Adipocyte (in vitro differentiated cells): ENCODE results near the gene TRPM3.
A peak's percentile ranks its signal among the peaks of the same experiment; 100 is the strongest.

Source experiments
- DNase-seq: peaks from one replicate; pipeline ENCODE4 v3.0.0-alpha.2; 2015; ENCODE audit warnings: low read depth
- H3K27me3 ChIP-seq: replicated peaks from 2 replicates; pipeline ENCODE4 v1.7.0; 2013; ENCODE audit warnings: mild to moderate bottlenecking, low read length, moderate library complexity; ENCODE audit not compliant: control insufficient read depth, insufficient read depth
- H3K36me3 ChIP-seq: 2 replicates; pipeline ENCODE4 v1.7.0; 2013; ENCODE audit warnings: low read length, mild to moderate bottlenecking, moderate library complexity; ENCODE audit not compliant: control insufficient read depth, insufficient read depth, severe bottlenecking
- H3K4me1 ChIP-seq: 2 replicates; pipeline ENCODE4 v1.7.0; 2013; ENCODE audit warnings: mild to moderate bottlenecking, low read length, moderate library complexity; ENCODE audit not compliant: control insufficient read depth, insufficient read depth
- H3K4me3 ChIP-seq: 2 replicates; pipeline ENCODE4 v1.7.0; 2013; ENCODE audit warnings: mild to moderate bottlenecking, low read length, moderate library complexity
- H3K9ac ChIP-seq: 2 replicates; pipeline ENCODE4 v1.7.0; 2013; ENCODE audit warnings: mild to moderate bottlenecking, low read length, moderate library complexity
- H3K9me3 ChIP-seq: 2 replicates; pipeline ENCODE4 v1.7.0; 2013; ENCODE audit warnings: mild to moderate bottlenecking, low read length, moderate library complexity; ENCODE audit not compliant: control insufficient read depth

TRPM3 gene

GRCh38 chr9:70861376-70861775, 260.0 kb downstream of the TRPM3 start:
- no peak overlapping the region for H3K4me3 ChIP-seq
- no peak for DNase-seq
- H3K27me3 ChIP-seq, result no peaks in the 10 kb centered on the region
- no peaks in the 10 kb centered on the region for H3K4me1 ChIP-seq
- H3K36me3 ChIP-seq, result no peaks in the 10 kb centered on the region
- no peak overlapping the region for H3K9ac ChIP-seq
- H3K9me3 ChIP-seq, result no peaks in the 10 kb centered on the region

- H3K36me3 ChIP-seq, result no peaks in the 10 kb centered on the region
- no peaks in the 10 kb centered on the region for H3K4me1 ChIP-seq
- H3K9me3 ChIP-seq, result no peaks in the 10 kb centered on the region
- no peak overlapping the region for H3K9ac ChIP-seq
- no peak overlapping the region for H3K4me3 ChIP-seq
- no peaks in the 10 kb centered on the region for H3K27me3 ChIP-seq
- DNase-seq, result no peak
These were observed 261.7 kb downstream of the TRPM3 start for GRCh38 chr9:70859694-70860093.

GRCh38 chr9:70856411-70856810, 265.0 kb downstream of the TRPM3 start:
- Histone ChIP-seq H3K9ac (no peak overlapping the region), H3K36me3 (no peaks in the 10 kb centered on the region), H3K4me1 (peaks cover 10% of the 10 kb centered on the region), H3K9me3 (no peaks in the 10 kb centered on the region), H3K27me3 (no peaks in the 10 kb centered on the region), H3K4me3 (no peak overlapping the region)
- no peak for DNase-seq

- no peak for DNase-seq
- Histone ChIP-seq H3K9ac (no peak overlapping the region), H3K4me1 (peaks cover 10% of the 10 kb centered on the region), H3K27me3 (no peaks in the 10 kb centered on the region), H3K4me3 (no peak overlapping the region), H3K36me3 (no peaks in the 10 kb centered on the region), H3K9me3 (no peaks in the 10 kb centered on the region)
These were observed 268.6 kb downstream of the TRPM3 start for GRCh38 chr9:70852711-70853240.

GRCh38 chr9:70840266-70840665, 281.2 kb downstream of the TRPM3 start:
- no peak overlapping the region for H3K9ac ChIP-seq
- H3K9me3 ChIP-seq, result no peaks in the 10 kb centered on the region
- no peak for DNase-seq
- H3K36me3 ChIP-seq, result no peaks in the 10 kb centered on the region
- H3K27me3 ChIP-seq, result no peaks in the 10 kb centered on the region
- H3K4me1 ChIP-seq, result no peaks in the 10 kb centered on the region
- no peak overlapping the region for H3K4me3 ChIP-seq

- Histone ChIP-seq H3K4me1 (peaks cover 5% of the 10 kb centered on the region), H3K9me3 (no peaks in the 10 kb centered on the region), H3K9ac (no peak overlapping the region), H3K36me3 (no peaks in the 10 kb centered on the region), H3K4me3 (no peak overlapping the region), H3K27me3 (no peaks in the 10 kb centered on the region)
- DNase-seq, result no peak
These were observed 286.1 kb downstream of the TRPM3 start for GRCh38 chr9:70835323-70835722.

- no peak overlapping the region for H3K9ac ChIP-seq
- H3K27me3 ChIP-seq, result no peaks in the 10 kb centered on the region
- H3K4me3 ChIP-seq, result no peak overlapping the region
- H3K4me1 ChIP-seq, result peaks cover 11% of the 10 kb centered on the region
- no peak for DNase-seq
- H3K9me3 ChIP-seq, result no peaks in the 10 kb centered on the region
- H3K36me3 ChIP-seq, result no peaks in the 10 kb centered on the region
These were observed 288.9 kb downstream of the TRPM3 start for GRCh38 chr9:70832492-70832891.

GRCh38 chr9:70830618-70831017, 290.8 kb downstream of the TRPM3 start:
- H3K36me3 ChIP-seq, result no peaks in the 10 kb centered on the region
- peaks cover 11% of the 10 kb centered on the region for H3K4me1 ChIP-seq
- H3K4me3 ChIP-seq, result no peak overlapping the region
- DNase-seq, result peak; percentile 7
- no peaks in the 10 kb centered on the region for H3K9me3 ChIP-seq
- no peaks in the 10 kb centered on the region for H3K27me3 ChIP-seq
- H3K9ac ChIP-seq, result no peak overlapping the region

GRCh38 chr9:70829591-70830265, 291.7 kb downstream of the TRPM3 start:
- Histone ChIP-seq H3K4me1 (peaks cover 11% of the 10 kb centered on the region), H3K36me3 (no peaks in the 10 kb centered on the region), H3K9ac (no peak overlapping the region), H3K4me3 (no peak overlapping the region), H3K27me3 (no peaks in the 10 kb centered on the region), H3K9me3 (no peaks in the 10 kb centered on the region)
- no peak for DNase-seq

GRCh38 chr9:70826562-70826961, 294.9 kb downstream of the TRPM3 start:
- DNase-seq, result no peak

GRCh38 chr9:70823284-70823683, 298.1 kb downstream of the TRPM3 start:
- no peaks in the 10 kb centered on the region for H3K9me3 ChIP-seq

More at GRCh38 chr9:70826562-70826961, 294.9 kb downstream of the TRPM3 start:
- no peak overlapping the region for H3K4me3 ChIP-seq
- no peak overlapping the region for H3K9ac ChIP-seq
- peaks cover 11% of the 10 kb centered on the region for H3K4me1 ChIP-seq
- no peaks in the 10 kb centered on the region for H3K36me3 ChIP-seq
- no peaks in the 10 kb centered on the region for H3K9me3 ChIP-seq
- H3K27me3 ChIP-seq, result no peaks in the 10 kb centered on the region

GRCh38 chr9:70817311-70817710, 304.1 kb downstream of the TRPM3 start:
- Histone ChIP-seq H3K36me3 (no peaks in the 10 kb centered on the region), H3K9me3 (no peaks in the 10 kb centered on the region), H3K4me3 (no peak overlapping the region), H3K9ac (no peak overlapping the region), H3K4me1 (no peaks in the 10 kb centered on the region), H3K27me3 (no peaks in the 10 kb centered on the region)
- no peak for DNase-seq

More at GRCh38 chr9:70823284-70823683, 298.1 kb downstream of the TRPM3 start:
- Histone ChIP-seq H3K36me3 (no peaks in the 10 kb centered on the region), H3K4me1 (no peaks in the 10 kb centered on the region), H3K4me3 (no peak overlapping the region), H3K9ac (no peak overlapping the region), H3K27me3 (no peaks in the 10 kb centered on the region)
- DNase-seq, result no peak
